Measurements from ENCODE around the gene RSPH4A.
"Not testable (repeated sequence)": the region's sequence is repeated elsewhere in the genome, so short reads cannot be mapped to it uniquely, and the experiment has no call there.

Gene RSPH4A

GRCh38 chr6:116586276-116586675, 30.0 kb upstream of the RSPH4A start:
- Histone ChIP-seq H3K36me3 (ENCODE audit: insufficient read depth, low read length) (peaks cover 36% of the 10 kb centered on the region), H3K4me1 (ENCODE audit: insufficient read depth, low read length) (no peaks in the 10 kb centered on the region), H3K9ac (ENCODE audit: low read length) (no peak overlapping the region), H3K4me3 (ENCODE audit: low read depth in 1 of 2, low read length in 2 of 2) (no peak overlapping the region), H3K9me3 (ENCODE audit: low read length) (no peaks in the 10 kb centered on the region), H3K27ac (ENCODE audit: low read depth, low read length) (no peak overlapping the region), H3K27me3 (ENCODE audit: control insufficient read depth in 1 of 2, insufficient read depth in 2 of 2, low read length in 2 of 2) (no peaks in the 10 kb centered on the region)

DNA sequence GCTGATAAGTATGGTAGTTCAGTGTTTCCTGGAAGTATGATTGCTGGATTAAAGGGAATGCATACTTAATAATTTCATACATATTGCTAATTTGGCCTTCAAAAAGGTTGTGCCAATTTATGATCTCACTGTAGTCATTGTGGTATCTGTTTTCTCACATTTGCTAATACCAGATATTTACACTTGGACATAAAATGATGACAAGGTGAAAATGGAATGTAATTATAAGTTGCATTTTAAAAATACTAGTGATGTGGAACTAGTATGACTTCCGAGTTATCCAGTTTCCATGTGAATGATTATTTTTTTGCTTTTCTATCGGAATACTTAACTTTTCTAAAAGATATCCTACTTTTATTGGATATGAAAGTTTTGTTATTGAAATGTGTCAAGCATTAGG, 29.5 kb upstream of the RSPH4A start:
- no peaks in the 10 kb centered on the region for H3K9me3 ChIP-seq (ENCODE audit: low read length)
- H3K36me3 ChIP-seq (ENCODE audit: insufficient read depth, low read length) = peaks cover 41% of the 10 kb centered on the region
- no peaks in the 10 kb centered on the region for H3K4me1 ChIP-seq (ENCODE audit: insufficient read depth, low read length)
- no peak overlapping the region for H3K27ac ChIP-seq (ENCODE audit: low read depth, low read length)
- H3K27me3 ChIP-seq (ENCODE audit: control insufficient read depth in 1 of 2, insufficient read depth in 2 of 2, low read length in 2 of 2) = no peaks in the 10 kb centered on the region
- H3K4me3 ChIP-seq (ENCODE audit: low read depth in 1 of 2, low read length in 2 of 2) = no peak overlapping the region
- H3K9ac ChIP-seq (ENCODE audit: low read length) = no peak overlapping the region

DNA sequence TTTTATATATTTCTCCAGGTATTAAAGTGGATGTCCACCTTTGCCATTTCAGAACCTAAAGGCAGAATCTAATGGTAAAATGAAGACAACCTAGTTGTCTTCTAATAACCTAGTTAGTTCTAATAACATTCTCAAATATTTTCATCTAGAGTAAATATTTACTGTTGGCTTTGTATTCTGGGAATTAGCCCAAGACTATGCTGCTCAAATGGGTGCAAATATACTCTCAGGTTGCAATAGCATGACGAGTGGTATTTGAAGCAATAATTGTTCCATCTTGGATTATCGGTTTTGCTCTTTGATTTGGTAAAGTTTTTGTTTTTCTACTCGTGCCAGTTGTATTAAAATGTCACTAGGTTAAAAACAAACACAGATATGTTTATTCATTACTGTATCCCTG, 21.0 kb upstream of the RSPH4A start:
- no peak overlapping the region for H3K9ac ChIP-seq (ENCODE audit: low read length)
- no peaks in the 10 kb centered on the region for H3K4me1 ChIP-seq (ENCODE audit: insufficient read depth, low read length)
- H3K27me3 ChIP-seq (ENCODE audit: control insufficient read depth in 1 of 2, insufficient read depth in 2 of 2, low read length in 2 of 2) = no peaks in the 10 kb centered on the region
- H3K9me3 ChIP-seq (ENCODE audit: low read length) = no peaks in the 10 kb centered on the region
- no peak overlapping the region for H3K27ac ChIP-seq (ENCODE audit: low read depth, low read length)
- no peak overlapping the region for H3K4me3 ChIP-seq (ENCODE audit: low read depth in 1 of 2, low read length in 2 of 2)
- peaks cover 31% of the 10 kb centered on the region for H3K36me3 ChIP-seq (ENCODE audit: insufficient read depth, low read length)

GRCh38 chr6:116596815-116597214, 19.5 kb upstream of the RSPH4A start:
- H3K4me3 ChIP-seq (ENCODE audit: low read depth in 1 of 2, low read length in 2 of 2) = no peak overlapping the region
- H3K9me3 ChIP-seq (ENCODE audit: low read length) = no peaks in the 10 kb centered on the region
- H3K27me3 ChIP-seq (ENCODE audit: control insufficient read depth in 1 of 2, insufficient read depth in 2 of 2, low read length in 2 of 2) = no peaks in the 10 kb centered on the region
- peaks cover 17% of the 10 kb centered on the region for H3K36me3 ChIP-seq (ENCODE audit: insufficient read depth, low read length)
- no peak overlapping the region for H3K9ac ChIP-seq (ENCODE audit: low read length)
- no peaks in the 10 kb centered on the region for H3K4me1 ChIP-seq (ENCODE audit: insufficient read depth, low read length)
- no peak overlapping the region for H3K27ac ChIP-seq (ENCODE audit: low read depth, low read length)

DNA sequence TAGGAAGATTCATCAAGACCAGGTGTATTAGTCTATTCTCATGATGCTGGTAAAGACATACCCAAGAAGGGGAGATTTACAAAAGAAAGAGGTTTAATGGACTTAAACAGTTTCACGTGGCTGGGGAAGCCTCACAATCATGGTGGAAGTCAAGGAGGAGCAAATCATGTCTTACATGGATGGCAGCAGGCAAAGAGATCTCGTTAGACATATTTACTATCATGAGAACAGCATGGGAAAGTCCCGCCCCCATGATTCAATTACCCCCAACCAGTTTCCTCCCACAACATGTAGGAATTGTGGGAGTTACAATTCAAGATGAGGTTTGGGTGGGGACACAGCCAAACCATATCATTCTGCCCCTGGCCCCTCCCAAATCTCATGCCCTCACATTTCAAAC, 12.4 kb upstream of the RSPH4A start:
- H3K9me3 ChIP-seq (ENCODE audit: low read length); H3K4me1 ChIP-seq (ENCODE audit: insufficient read depth, low read length); H3K27ac ChIP-seq (ENCODE audit: low read depth, low read length); H3K4me3 ChIP-seq (ENCODE audit: low read depth in 1 of 2, low read length in 2 of 2); H3K9ac ChIP-seq (ENCODE audit: low read length); H3K27me3 ChIP-seq (ENCODE audit: control insufficient read depth in 1 of 2, insufficient read depth in 2 of 2, low read length in 2 of 2); H3K36me3 ChIP-seq (ENCODE audit: insufficient read depth, low read length): not testable (repeated sequence)

DNA sequence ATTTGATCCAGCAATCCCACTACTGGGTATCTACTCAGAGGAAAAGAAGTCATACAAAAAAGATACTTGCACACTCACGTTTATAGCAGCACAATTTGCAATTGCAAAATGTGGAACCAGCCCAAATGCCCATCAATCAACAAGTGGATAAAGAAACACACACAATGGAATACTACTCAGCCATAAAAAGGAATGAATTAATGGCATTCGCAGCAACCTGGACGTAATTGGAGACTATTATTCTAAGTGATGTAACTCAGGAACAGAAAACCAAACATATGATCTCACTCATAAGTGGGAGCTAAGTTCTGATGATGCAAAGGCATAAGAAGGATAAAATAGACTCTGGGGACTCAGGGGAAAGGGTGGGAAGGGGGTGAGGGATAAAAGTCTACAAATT, 11.4 kb upstream of the RSPH4A start:
- not testable (repeated sequence) for H3K27ac ChIP-seq (ENCODE audit: low read depth, low read length); H3K9me3 ChIP-seq (ENCODE audit: low read length); H3K4me1 ChIP-seq (ENCODE audit: insufficient read depth, low read length); H3K36me3 ChIP-seq (ENCODE audit: insufficient read depth, low read length); H3K4me3 ChIP-seq (ENCODE audit: low read depth in 1 of 2, low read length in 2 of 2); H3K9ac ChIP-seq (ENCODE audit: low read length); H3K27me3 ChIP-seq (ENCODE audit: control insufficient read depth in 1 of 2, insufficient read depth in 2 of 2, low read length in 2 of 2)

GRCh38 chr6:116605935-116606334, 10.3 kb upstream of the RSPH4A start:
- H3K27me3 ChIP-seq (ENCODE audit: control insufficient read depth in 1 of 2, insufficient read depth in 2 of 2, low read length in 2 of 2) = no peaks in the 10 kb centered on the region
- no peak overlapping the region for H3K4me3 ChIP-seq (ENCODE audit: low read depth in 1 of 2, low read length in 2 of 2)
- H3K27ac ChIP-seq (ENCODE audit: low read depth, low read length) = no peak overlapping the region
- H3K4me1 ChIP-seq (ENCODE audit: insufficient read depth, low read length) = no peaks in the 10 kb centered on the region
- H3K36me3 ChIP-seq (ENCODE audit: insufficient read depth, low read length) = no peaks in the 10 kb centered on the region
- H3K9me3 ChIP-seq (ENCODE audit: low read length) = no peaks in the 10 kb centered on the region
- no peak overlapping the region for H3K9ac ChIP-seq (ENCODE audit: low read length)

GRCh38 chr6:116611056-116611455, 5.2 kb upstream of the RSPH4A start:
- Histone ChIP-seq H3K4me3 (ENCODE audit: low read depth in 1 of 2, low read length in 2 of 2) (no peak overlapping the region), H3K27me3 (ENCODE audit: control insufficient read depth in 1 of 2, insufficient read depth in 2 of 2, low read length in 2 of 2) (no peaks in the 10 kb centered on the region), H3K9ac (ENCODE audit: low read length) (no peak overlapping the region), H3K36me3 (ENCODE audit: insufficient read depth, low read length) (no peaks in the 10 kb centered on the region), H3K27ac (ENCODE audit: low read depth, low read length) (no peak overlapping the region), H3K9me3 (ENCODE audit: low read length) (no peaks in the 10 kb centered on the region), H3K4me1 (ENCODE audit: insufficient read depth, low read length) (no peaks in the 10 kb centered on the region)

- peak overlapping the region; percentile 64 to 98 for H3K4me3 ChIP-seq (ENCODE audit: low read depth in 1 of 2, low read length in 2 of 2)
- H3K9me3 ChIP-seq (ENCODE audit: low read length) = no peaks in the 10 kb centered on the region
- no peaks in the 10 kb centered on the region for H3K27me3 ChIP-seq (ENCODE audit: control insufficient read depth in 1 of 2, insufficient read depth in 2 of 2, low read length in 2 of 2)
- H3K9ac ChIP-seq (ENCODE audit: low read length) = no peak overlapping the region
- no peaks in the 10 kb centered on the region for H3K36me3 ChIP-seq (ENCODE audit: insufficient read depth, low read length)
- peaks cover 4% of the 10 kb centered on the region for H3K4me1 ChIP-seq (ENCODE audit: insufficient read depth, low read length)
- no peak overlapping the region for H3K27ac ChIP-seq (ENCODE audit: low read depth, low read length)
These were observed 416 bp downstream of the RSPH4A start for GRCh38 chr6:116616737-116617053.

DNA sequence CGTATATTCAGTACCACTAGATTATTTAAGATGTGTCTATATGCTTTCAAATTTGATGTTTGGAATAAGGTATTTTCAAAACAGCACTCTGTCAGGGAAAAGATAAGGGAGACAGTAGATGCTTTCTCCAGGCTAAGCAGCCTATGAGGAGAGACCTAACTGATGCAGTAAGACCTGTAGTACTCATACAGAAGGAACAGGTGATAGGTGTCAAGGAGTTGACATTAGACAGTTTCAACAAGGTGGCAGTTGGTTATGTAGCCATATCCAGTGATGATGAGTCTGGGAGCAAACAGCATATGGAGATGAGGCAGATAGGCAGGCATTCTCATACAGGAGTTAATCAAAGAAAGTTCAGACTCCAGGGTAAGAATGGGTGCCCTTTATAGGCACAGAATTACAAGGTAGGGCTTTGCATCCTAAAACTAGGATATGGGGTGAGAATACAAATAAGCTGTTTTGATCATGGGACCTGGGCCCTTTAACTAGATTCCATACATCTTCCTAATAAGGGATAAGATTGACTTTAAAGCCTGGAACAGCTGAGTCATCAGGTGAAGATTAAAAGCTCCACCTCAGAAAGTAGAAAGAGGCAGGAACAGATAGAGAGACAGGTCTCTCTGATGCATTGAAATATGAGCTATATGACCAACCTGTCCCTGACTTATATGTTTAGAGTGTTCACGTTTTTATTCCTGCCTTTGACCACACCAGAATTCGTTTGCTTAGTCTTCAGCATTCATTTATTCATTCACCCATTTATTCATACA, 7.9 kb downstream of the RSPH4A start:
- Histone ChIP-seq H3K9ac (ENCODE audit: low read length) (no peak overlapping the region), H3K27ac (ENCODE audit: low read depth, low read length) (no peak overlapping the region), H3K4me1 (ENCODE audit: insufficient read depth, low read length) (no peaks in the 10 kb centered on the region), H3K27me3 (ENCODE audit: control insufficient read depth in 1 of 2, insufficient read depth in 2 of 2, low read length in 2 of 2) (no peaks in the 10 kb centered on the region), H3K4me3 (ENCODE audit: low read depth in 1 of 2, low read length in 2 of 2) (no peak overlapping the region), H3K9me3 (ENCODE audit: low read length) (no peaks in the 10 kb centered on the region), H3K36me3 (ENCODE audit: insufficient read depth, low read length) (no peaks in the 10 kb centered on the region)

- Histone ChIP-seq H3K27me3 (ENCODE audit: control insufficient read depth in 1 of 2, insufficient read depth in 2 of 2, low read length in 2 of 2) (no peaks in the 10 kb centered on the region), H3K4me3 (ENCODE audit: low read depth in 1 of 2, low read length in 2 of 2) (no peak overlapping the region), H3K27ac (ENCODE audit: low read depth, low read length) (no peak overlapping the region), H3K9ac (ENCODE audit: low read length) (no peak overlapping the region), H3K36me3 (ENCODE audit: insufficient read depth, low read length) (no peaks in the 10 kb centered on the region), H3K4me1 (ENCODE audit: insufficient read depth, low read length) (no peaks in the 10 kb centered on the region), H3K9me3 (ENCODE audit: low read length) (no peaks in the 10 kb centered on the region)
These were observed 9.6 kb downstream of the RSPH4A start for GRCh38 chr6:116625872-116626271.

- no peaks in the 10 kb centered on the region for H3K9me3 ChIP-seq (ENCODE audit: low read length)
- H3K36me3 ChIP-seq (ENCODE audit: insufficient read depth, low read length) = peaks cover 7% of the 10 kb centered on the region
These were observed 13.3 kb downstream of the RSPH4A start for GRCh38 chr6:116629563-116629981.

More at GRCh38 chr6:116629563-116629981, 13.3 kb downstream of the RSPH4A start:
- no peak overlapping the region for H3K9ac ChIP-seq (ENCODE audit: low read length)
- no peak overlapping the region for H3K4me3 ChIP-seq (ENCODE audit: low read depth in 1 of 2, low read length in 2 of 2)
- no peaks in the 10 kb centered on the region for H3K27me3 ChIP-seq (ENCODE audit: control insufficient read depth in 1 of 2, insufficient read depth in 2 of 2, low read length in 2 of 2)
- no peaks in the 10 kb centered on the region for H3K4me1 ChIP-seq (ENCODE audit: insufficient read depth, low read length)
- H3K27ac ChIP-seq (ENCODE audit: low read depth, low read length) = no peak overlapping the region

Data from muscle layer of colon (tissue), 2 donors.